ENCODE data around the gene SPART. TPM values are rescaled to one million over a fixed set of nuclear protein-coding genes. Genes with fewer than 3 reads are reported as not detected.

Gene SPART
- total and polyA plus RNA-seq, 2 of the 8 experiments (the other 6 are each of a cell fraction or from before 2014, with no cell fraction given): 27.2 to 74.1 TPM

DNA sequence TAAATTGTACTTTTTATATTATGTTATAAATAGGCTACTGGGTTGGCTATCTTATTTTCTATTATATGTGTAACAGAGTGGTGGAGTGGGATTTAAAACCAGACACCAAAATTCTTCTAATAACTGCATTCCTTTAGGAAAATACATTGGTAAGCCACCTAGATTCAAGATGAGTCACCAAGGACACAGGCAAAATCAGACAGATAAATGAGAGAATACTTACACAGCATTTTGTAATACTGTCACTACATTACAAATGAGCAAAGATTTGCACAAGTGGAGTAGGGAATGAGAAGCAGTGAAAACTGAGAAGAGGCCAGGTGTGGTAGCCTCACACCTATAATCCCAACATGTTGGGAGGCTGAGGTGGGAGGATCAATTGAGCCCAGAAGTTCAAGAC, 6.2 kb upstream of the SPART start:
- Histone ChIP-seq H4K8ac (ENCODE audit: extremely low read depth, insufficient read depth, low read length) (no peak overlapping the region), H3K23ac (ENCODE audit: insufficient read length) (no peak overlapping the region), H3K79me1 (ENCODE audit: low read depth, low read length) (no peaks in the 10 kb centered on the region), H3K27me3 (replicated peaks in 1 of 4; ENCODE audit: control insufficient read depth in 3 of 4, extremely low read depth in 1 of 4, insufficient read depth in 3 of 4, low read length in 3 of 4) (0 out of 7 replicates have a peak, but pooled peaks cover 0 to 2% (median 0%) of the 10 kb centered on the region in 4 experiments), H2BK20ac (ENCODE audit: low read length) (no peak overlapping the region), H3K4ac (replicated peaks; ENCODE audit: insufficient read length, low read depth, low read length) (no peak overlapping the region), H3K9ac (replicated peaks in 1 of 4; ENCODE audit: extremely low read depth in 1 of 4, low read depth in 3 of 4, low read length in 3 of 4) (no peak overlapping the region), H3K14ac (ENCODE audit: insufficient read length) (no peak overlapping the region), H4K20me1 (replicated peaks in 1 of 2; ENCODE audit: control insufficient read depth in 1 of 2, insufficient read depth in 2 of 2, low read length in 2 of 2) (no peaks in the 10 kb centered on the region), H3K4me1 (replicated peaks in 1 of 4; ENCODE audit: control insufficient read depth in 3 of 4, insufficient read depth in 4 of 4, low read length in 3 of 4) (no peaks in the 10 kb centered on the region), H4K5ac (ENCODE audit: insufficient read length, low read depth, low read length) (no peak overlapping the region), H2BK15ac (ENCODE audit: low read length) (no peak overlapping the region), H3K27ac (ENCODE audit: low read depth, low read length) (no peak overlapping the region), H3K4me3 (ENCODE audit: extremely low read depth in 1 of 4, insufficient read depth in 2 of 4, low read depth in 3 of 4, low read length in 4 of 4) (no peak overlapping the region), H3K18ac (ENCODE audit: extremely low read depth, low read length) (no peak overlapping the region), H2AFZ (ENCODE audit: low read length) (no peak overlapping the region), H3K56ac (replicated peaks; ENCODE audit: insufficient read length, low read depth, low read length) (no peak overlapping the region), H3K4me2 (ENCODE audit: insufficient read depth in 1 of 2, low read depth in 2 of 2, low read length in 2 of 2) (no peak overlapping the region), H2BK12ac (ENCODE audit: low read depth, low read length) (no peak overlapping the region), H4K91ac (replicated peaks; ENCODE audit: insufficient read length, low read length) (no peak overlapping the region), H2BK120ac (replicated peaks; ENCODE audit: low read depth, low read length) (no peak overlapping the region), H2AK5ac (ENCODE audit: low read depth, low read length) (no peak overlapping the region), H3K36me3 (ENCODE audit: control insufficient read depth in 2 of 4, insufficient read depth in 4 of 4, low read length in 3 of 4) (no peaks in the 10 kb centered on the region; a peak in 1 of 8 replicates), H3K23me2 (ENCODE audit: low read depth, low read length) (no peaks in the 10 kb centered on the region), H3K79me2 (ENCODE audit: control insufficient read depth in 1 of 2, insufficient read depth in 2 of 2, low read length in 2 of 2) (no peaks in the 10 kb centered on the region), H2BK5ac (ENCODE audit: low read depth, low read length) (no peak overlapping the region), H3K9me3 (ENCODE audit: insufficient read depth in 2 of 2, low read depth in 1 of 2, low read length in 1 of 2) (no peaks in the 10 kb centered on the region)
- no peak for DNase-seq (ENCODE audit: low read depth in 1 of 2, low spot score in 2 of 2)
- ChIA-PET CTCF (ENCODE audit: partially characterized antibody) (no interaction called here), POLR2A (ENCODE audit: partially characterized antibody) (no interaction called here)
- no peak for FAIRE-seq
- TF ChIP-seq NRF1 (IDR thresholded peaks at IDR 0.05; ENCODE audit: low read depth, low read length) (no peak), GABPA (IDR thresholded peaks at IDR 0.05; ENCODE audit: borderline replicate concordance, insufficient read depth, low read length) (no peak), SP2 (IDR thresholded peaks at IDR 0.05; ENCODE audit: low read length) (no peak), BACH1 (IDR thresholded peaks at IDR 0.05; ENCODE audit: low read length) (no peak), TEAD4 (IDR thresholded peaks at IDR 0.05; ENCODE audit: low read depth, low read length) (no peak), POLR2AphosphoS5 (IDR thresholded peaks at IDR 0.05; ENCODE audit: low read depth, low read length) (no peak), NANOG (IDR thresholded peaks at IDR 0.05; ENCODE audit: insufficient read depth, low read depth, low read length, poor library complexity, severe bottlenecking) (no peak), RBBP5 (IDR thresholded peaks at IDR 0.05; ENCODE audit: borderline replicate concordance, low read depth, low read length) (no peak), CHD2 (IDR thresholded peaks at IDR 0.05; ENCODE audit: low read length) (no peak), FOSL1 (IDR thresholded peaks at IDR 0.05; ENCODE audit: insufficient read depth, low read depth, low read length) (no peak), SIN3A (conservative IDR thresholded peaks at IDR 0.05 in 1 of 2, IDR thresholded peaks at IDR 0.05 in 1 of 2; ENCODE audit: low read depth in 1 of 2, low read length in 2 of 2) (no peak)
- TF ChIP-seq, protein P1, sequence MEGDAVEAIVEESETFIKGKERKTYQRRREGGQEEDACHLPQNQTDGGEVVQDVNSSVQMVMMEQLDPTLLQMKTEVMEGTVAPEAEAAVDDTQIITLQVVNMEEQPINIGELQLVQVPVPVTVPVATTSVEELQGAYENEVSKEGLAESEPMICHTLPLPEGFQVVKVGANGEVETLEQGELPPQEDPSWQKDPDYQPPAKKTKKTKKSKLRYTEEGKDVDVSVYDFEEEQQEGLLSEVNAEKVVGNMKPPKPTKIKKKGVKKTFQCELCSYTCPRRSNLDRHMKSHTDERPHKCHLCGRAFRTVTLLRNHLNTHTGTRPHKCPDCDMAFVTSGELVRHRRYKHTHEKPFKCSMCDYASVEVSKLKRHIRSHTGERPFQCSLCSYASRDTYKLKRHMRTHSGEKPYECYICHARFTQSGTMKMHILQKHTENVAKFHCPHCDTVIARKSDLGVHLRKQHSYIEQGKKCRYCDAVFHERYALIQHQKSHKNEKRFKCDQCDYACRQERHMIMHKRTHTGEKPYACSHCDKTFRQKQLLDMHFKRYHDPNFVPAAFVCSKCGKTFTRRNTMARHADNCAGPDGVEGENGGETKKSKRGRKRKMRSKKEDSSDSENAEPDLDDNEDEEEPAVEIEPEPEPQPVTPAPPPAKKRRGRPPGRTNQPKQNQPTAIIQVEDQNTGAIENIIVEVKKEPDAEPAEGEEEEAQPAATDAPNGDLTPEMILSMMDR (IDR thresholded peaks at IDR 0.05; ENCODE audit: control extremely low read depth in 1 of 3, insufficient read depth in 1 of 3, low read depth in 1 of 3, low read length in 3 of 3): no peak

All from H1 (cell line).